Anterior cingulate cortex (tissue), 58 donors: ENCODE data around the gene UXS1.

Source experiments
- DNase-seq, 58 donors: peaks; one replicate each; lab custom pipeline; 2025; lab: John Stamatoyannopoulos, UW

The UXS1 gene

GRCh38 chr2:106189764-106190468 is 4.2 kb downstream of the UXS1 start:
- no peak for DNase-seq

GRCh38 chr2:106189325-106189724 is 4.8 kb downstream of the UXS1 start:
- peak in 3 of 58 donors; percentile 8 to 15 (median 8) for DNase-seq

DNA sequence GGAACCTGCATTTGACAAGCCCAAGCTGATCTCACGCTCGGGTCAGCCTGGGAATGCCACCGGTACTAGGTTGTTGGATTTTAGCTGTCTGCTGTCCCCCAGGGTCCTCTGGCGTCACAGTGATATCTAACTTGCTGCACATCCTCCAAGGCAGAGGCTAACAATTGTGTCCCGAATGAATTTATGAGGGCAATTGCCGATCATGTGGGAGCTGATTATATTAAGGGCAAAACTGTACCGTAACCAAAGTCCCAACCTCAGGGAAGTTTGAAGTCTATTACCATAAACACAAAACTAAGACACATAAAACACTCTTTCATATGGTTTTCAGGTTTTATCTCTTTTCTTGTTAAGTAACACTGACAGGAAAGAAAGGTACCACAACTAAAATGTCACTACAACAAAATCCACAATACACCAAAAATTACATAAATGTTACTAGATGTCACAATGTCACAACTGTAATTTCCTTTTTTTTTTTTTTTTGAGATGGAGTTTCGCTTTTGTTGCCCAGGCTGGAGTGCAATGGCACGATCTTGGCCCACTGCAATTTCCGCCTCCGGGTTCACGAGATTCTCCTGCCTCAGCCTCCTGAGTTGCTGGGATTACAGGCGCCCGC is 6.7 kb downstream of the UXS1 start:
- no peak for DNase-seq

- DNase-seq: no peak
These were observed 8.5 kb downstream of the UXS1 start for GRCh38 chr2:106185475-106186184.

DNA sequence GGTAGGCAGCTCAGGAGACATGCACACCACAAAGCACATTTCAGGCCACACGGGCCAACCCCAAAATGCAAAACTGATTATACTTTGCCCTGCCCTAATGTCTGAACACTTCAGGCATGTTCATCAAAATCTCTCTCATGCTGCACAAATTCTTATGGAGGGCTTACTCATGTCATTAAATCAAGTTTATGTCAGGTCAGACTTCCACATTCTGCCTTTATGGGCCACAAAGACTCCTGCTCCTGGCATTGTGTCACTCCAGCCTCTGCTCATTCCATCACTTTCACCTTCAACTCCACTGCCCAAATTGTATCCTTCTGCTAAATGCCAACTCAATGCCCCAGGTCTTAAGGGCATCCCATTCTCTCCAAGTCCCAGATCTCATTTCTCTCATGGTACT is 9.2 kb downstream of the UXS1 start:
- no peak for DNase-seq

DNA sequence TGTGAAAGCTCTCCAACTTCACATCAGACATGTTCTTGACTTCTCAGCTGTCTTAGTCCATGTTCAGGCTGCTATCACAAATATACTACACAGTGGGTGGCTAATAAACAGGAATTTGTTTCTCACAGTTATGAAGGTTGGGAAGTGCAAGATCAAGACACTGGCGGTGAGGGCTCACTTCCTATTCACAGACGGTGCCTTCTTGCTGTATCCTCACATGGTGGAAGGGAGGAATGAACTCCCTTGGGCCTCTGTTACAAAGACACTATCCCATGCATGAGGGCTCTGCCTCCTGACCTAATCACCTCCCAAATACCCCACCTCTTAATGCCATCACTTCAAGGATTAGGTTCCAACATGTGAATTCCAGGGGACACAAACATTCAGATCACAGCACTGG is 9.7 kb downstream of the UXS1 start:
- DNase-seq: no peak

DNA sequence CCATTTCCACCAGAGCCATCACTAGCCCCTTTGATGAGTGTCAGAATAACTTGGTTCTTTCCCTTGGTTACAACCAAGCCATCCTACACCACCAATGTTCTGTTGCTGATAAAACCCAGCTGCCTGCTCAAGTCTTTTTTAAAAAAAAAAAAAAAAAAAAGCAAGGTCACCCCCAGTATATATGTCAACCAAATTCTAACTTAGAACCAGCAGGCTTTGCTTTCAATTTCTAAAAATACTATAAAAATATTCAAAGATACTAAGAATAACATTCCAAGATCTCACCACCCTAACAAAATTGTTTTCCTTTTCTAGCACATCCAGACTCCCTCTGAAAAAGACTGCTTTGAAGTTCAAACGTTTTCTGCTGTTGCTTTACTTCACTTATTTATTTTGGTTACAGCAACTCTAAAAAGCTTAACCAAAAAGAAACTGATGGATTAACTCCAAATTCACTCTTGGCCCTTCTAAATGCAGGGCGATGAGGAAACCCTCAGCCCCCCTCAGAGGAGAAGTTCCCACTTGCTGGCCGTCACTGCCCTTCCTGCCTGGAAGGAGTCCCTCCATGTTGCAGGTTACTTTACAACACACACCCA is 10.9 kb downstream of the UXS1 start:
- no peak for DNase-seq

- no peak for DNase-seq
These were observed 13.0 kb downstream of the UXS1 start for GRCh38 chr2:106181064-106181463.

DNA sequence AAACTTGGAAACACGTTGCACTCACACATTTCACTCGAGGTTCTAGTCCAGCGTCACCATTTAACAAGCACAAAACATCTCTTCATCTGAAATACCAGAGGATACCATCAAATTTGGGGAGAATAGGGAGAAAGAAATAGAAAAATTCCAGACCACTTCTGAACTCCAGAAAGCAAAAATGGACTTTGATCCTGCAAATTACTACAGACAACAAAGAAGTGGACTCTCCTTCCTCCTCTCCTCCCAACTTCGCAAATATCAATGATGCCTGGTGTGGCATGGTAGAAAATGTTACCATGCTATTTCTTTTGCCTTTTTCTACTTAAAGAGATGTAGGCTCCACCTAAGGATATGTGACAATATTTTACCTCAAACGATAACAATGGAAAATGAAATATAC is 13.5 kb downstream of the UXS1 start:
- DNase-seq: no peak

GRCh38 chr2:106178716-106179115 is 15.4 kb downstream of the UXS1 start:
- DNase-seq: no peak

- no peak for DNase-seq
These were observed 16.5 kb downstream of the UXS1 start for GRCh38 chr2:106177581-106177980.

GRCh38 chr2:106176446-106177099 is 17.5 kb downstream of the UXS1 start:
- DNase-seq: no peak

DNA sequence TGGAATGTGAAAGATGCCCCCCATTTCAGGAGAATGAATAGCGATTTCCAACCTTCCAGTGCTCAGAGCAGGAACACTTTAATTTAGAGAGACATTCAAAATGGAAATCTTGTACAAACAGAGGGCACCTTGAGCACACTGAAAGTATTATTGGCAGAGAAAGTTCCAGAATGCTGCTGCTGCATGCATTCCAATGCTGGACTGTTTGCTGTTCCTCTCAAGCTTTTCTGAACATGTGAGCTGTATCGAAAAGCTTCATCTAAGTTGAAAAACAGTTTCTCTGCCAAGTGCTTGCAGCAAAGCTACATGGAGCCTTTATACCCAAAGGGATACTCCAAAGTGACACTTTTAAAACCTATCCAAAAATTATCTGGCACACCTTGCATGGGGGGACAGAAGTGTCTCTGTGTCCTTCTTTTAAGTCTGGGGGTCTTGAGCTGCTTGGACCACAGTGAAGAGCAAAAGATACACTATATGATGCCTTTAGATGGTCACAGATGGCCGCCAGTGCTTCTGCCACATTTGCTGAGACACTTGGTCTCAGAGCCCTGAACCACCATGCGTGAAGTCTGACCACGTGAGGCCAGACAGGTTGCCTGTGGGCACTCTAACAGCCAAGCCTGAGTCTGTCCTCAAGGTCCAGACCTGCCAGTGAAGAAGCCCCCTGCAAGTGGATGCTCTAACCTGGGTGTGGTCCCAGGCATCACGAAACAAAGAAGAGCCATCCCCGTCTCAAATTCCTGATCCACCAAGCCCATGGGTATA is 18.8 kb downstream of the UXS1 start:
- no peak for DNase-seq

- no peak for DNase-seq
These were observed 20.0 kb downstream of the UXS1 start for GRCh38 chr2:106174056-106174455.

GRCh38 chr2:106172649-106173048 is 21.5 kb downstream of the UXS1 start:
- DNase-seq: no peak

- DNase-seq: no peak
These were observed 25.4 kb downstream of the UXS1 start for GRCh38 chr2:106168657-106169056.

- DNase-seq: no peak
These were observed 27.0 kb downstream of the UXS1 start for GRCh38 chr2:106167067-106167466.

DNA sequence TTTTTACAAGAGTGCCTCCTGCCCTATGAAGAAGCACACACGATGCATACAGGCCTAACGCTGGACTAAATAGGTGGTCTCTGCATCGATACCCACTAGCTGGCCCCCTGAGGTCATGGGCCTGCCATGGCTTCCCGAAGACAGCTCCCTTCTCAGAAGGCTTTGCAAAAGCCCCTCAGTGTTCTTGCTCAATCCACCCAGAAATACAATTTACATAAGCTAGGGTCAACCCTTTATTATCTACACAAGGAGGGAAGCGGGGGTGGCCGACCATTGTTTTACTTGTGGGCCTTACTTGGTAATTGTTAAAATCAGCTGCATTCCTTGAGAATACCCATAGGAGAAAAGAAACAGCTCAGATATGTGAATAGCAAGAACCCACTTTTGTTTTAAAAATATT is 28.5 kb downstream of the UXS1 start:
- no peak for DNase-seq

- DNase-seq: no peak
These were observed 29.1 kb downstream of the UXS1 start for GRCh38 chr2:106165029-106165428.

DNA sequence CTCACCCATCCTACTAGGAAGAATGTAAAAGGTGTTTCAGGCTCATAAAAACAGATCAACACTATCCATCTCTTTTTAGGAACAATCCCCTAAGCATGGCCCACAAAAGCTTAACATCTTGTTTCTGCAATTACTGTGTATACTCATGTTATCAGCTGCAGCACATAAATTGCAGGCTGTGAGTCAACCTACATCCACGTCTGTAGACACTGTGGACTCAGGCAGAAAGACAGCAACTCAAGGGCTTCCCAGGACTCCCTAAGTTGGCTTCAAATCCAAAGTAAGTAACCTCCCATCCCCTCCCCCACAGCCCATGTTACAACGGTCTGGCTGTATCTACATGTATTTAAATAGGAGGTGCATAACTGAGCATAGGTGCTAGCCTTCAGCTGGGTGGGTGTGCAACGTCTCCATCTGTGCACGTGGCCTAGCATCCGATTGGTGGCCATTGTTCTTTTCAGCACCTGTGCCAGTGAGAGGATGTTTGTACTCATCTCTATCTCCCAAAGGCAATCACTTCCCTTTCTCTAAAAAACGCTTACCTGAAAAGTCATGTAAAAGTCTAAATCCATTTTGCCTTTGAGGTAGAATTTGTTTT is 30.1 kb downstream of the UXS1 start:
- no peak for DNase-seq
